PFSK-1 (cell line): ENCODE measurements around the gene STARD13.

Experiments used
- FOXP2 ChIP-seq: optimal IDR thresholded peaks from 2 replicates; pipeline ENCODE3; 2011; ENCODE audit warnings: borderline replicate concordance, control low read depth, inconsistent platforms; ENCODE audit not compliant: insufficient read depth; ENCODE audit errors: extremely low read length, extremely low read depth
- POLR2AphosphoS5 ChIP-seq: IDR thresholded peaks from 2 replicates; pipeline ENCODE4 v1.6.1; 2012; ENCODE audit warnings: low read depth, mild to moderate bottlenecking, control low read depth, low read length, moderate library complexity
- SIN3A ChIP-seq: IDR thresholded peaks from 2 replicates; pipeline ENCODE4 v1.6.1; 2012; ENCODE audit warnings: mild to moderate bottlenecking, low read length, moderate library complexity, borderline replicate concordance; ENCODE audit not compliant: insufficient read depth
- TAF1 ChIP-seq: IDR thresholded peaks from 2 replicates; pipeline ENCODE4 v1.6.1; 2012; ENCODE audit warnings: low read length, control low read depth, borderline replicate concordance; ENCODE audit not compliant: insufficient read depth
- TF ChIP-seq, protein P1 (sequence below), 2 experiments: IDR thresholded peaks; 2 replicates each; pipeline versions ENCODE4 v1.6.1 to v1.8.0; 2011 to 2012; ENCODE audit warnings: low read depth in 2 of 2, low read length in 2 of 2, control low read depth in 1 of 2, inconsistent platforms in 1 of 2, mild to moderate bottlenecking in 1 of 2, moderate library complexity in 1 of 2; ENCODE audit not compliant: insufficient read depth in 1 of 2

The STARD13 gene

DNA sequence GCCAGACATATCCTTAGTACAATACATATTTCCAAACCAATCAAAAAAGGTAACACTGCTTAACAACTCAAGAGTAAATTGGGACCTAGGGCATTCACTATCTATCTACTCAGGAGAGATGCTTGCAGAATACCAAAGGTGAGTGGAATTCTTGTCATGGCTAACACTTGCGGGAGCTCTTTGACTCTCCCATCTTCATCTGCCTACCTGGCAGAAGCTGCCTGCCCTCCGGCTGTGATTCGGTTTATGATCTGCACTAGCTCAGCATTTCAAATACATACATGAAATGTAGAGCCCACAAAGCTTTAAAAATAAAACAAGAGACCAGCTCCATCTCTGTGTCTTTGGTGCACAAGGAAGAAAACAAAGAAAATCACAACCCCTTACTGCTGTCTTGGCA, 127.3 kb downstream of the STARD13 start:
- TF ChIP-seq TAF1 (no peak), POLR2AphosphoS5 (no peak)
- TF ChIP-seq, protein P1, sequence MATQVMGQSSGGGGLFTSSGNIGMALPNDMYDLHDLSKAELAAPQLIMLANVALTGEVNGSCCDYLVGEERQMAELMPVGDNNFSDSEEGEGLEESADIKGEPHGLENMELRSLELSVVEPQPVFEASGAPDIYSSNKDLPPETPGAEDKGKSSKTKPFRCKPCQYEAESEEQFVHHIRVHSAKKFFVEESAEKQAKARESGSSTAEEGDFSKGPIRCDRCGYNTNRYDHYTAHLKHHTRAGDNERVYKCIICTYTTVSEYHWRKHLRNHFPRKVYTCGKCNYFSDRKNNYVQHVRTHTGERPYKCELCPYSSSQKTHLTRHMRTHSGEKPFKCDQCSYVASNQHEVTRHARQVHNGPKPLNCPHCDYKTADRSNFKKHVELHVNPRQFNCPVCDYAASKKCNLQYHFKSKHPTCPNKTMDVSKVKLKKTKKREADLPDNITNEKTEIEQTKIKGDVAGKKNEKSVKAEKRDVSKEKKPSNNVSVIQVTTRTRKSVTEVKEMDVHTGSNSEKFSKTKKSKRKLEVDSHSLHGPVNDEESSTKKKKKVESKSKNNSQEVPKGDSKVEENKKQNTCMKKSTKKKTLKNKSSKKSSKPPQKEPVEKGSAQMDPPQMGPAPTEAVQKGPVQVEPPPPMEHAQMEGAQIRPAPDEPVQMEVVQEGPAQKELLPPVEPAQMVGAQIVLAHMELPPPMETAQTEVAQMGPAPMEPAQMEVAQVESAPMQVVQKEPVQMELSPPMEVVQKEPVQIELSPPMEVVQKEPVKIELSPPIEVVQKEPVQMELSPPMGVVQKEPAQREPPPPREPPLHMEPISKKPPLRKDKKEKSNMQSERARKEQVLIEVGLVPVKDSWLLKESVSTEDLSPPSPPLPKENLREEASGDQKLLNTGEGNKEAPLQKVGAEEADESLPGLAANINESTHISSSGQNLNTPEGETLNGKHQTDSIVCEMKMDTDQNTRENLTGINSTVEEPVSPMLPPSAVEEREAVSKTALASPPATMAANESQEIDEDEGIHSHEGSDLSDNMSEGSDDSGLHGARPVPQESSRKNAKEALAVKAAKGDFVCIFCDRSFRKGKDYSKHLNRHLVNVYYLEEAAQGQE (IDR thresholded peaks at IDR 0.05; ENCODE audit: insufficient read depth in 1 of 2, low read depth in 2 of 2, low read length in 2 of 2): no peak

- no peak for TF ChIP-seq TAF1
- TF ChIP-seq, protein P1 (IDR thresholded peaks at IDR 0.05; ENCODE audit: insufficient read depth in 1 of 2, low read depth in 2 of 2, low read length in 2 of 2): no peak
Measured at GRCh38 chr13:33154911-33155310, 130.6 kb downstream of the STARD13 start.

DNA sequence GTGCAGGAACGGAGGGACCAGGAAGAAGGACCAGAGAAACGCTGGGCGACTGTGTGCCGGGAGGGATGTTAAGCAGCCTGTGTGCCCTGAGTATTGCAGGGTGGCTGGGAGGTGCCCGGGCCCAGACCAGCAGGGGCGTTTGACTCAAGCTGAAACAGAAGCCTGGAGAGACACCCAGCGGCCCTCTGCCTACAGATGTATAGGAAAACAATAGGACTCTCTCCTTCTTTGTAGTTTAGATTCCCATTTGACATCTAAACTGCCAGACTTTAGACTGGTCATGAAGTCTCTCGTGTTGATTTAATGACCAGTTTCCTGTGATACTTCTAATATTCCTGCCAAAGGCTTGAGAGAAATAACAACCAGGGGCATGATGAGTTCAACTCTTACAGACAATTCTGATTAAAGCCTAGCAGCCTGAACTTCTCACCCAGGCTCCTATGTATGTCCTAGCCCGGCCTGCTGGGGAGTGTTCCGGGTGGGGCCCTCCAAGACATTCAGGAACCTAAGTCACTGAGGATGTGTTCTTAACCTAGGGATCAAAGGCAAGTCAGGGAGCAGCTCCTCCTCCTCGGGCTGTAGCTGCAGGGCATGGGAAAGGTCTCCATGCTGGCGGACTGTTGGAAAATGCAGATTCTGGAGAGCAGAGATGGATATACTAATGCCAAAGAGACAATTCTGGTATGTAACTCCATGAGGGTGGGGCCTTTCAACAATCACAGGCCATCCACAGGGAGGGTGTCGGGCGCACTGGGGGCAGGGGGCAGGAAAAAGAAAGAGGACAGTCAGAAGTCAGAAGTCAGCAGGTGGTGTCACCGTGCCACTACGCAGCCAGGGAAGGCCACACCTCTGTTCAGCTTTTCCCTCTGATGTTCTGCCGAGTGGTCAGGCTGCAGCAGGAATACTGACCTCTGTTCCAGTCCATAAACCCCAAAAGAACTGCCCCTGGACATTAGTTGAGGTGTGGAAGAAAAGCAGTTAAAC, 131.8 kb downstream of the STARD13 start:
- no peak for TF ChIP-seq FOXP2
- TF ChIP-seq, protein P1 (IDR thresholded peaks at IDR 0.05; ENCODE audit: insufficient read depth in 1 of 2, low read depth in 2 of 2, low read length in 2 of 2): no peak

DNA sequence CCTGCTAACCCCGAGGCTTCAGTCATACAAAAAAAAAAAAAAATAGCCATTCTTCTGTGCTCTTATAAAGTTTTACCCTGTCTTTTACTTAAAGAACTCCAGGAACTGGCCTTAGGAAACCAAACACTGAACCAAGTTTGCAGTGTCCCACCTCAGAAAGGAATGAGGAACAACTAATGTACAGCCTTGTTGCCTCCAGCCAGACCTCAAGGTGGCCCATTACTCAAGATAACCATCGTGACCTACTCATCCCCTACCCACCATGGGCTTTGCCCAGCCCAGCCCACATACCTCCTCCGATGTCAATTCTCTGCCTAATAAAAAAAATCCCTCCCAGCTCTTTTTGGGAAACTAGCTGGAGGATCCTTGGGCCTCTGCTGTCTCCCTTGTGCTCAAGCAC, 133.2 kb downstream of the STARD13 start:
- TF ChIP-seq FOXP2 (no peak), SIN3A (no peak), POLR2AphosphoS5 (no peak), TAF1 (no peak)
- TF ChIP-seq, protein P1 (IDR thresholded peaks at IDR 0.05; ENCODE audit: insufficient read depth in 1 of 2, low read depth in 2 of 2, low read length in 2 of 2): no peak

DNA sequence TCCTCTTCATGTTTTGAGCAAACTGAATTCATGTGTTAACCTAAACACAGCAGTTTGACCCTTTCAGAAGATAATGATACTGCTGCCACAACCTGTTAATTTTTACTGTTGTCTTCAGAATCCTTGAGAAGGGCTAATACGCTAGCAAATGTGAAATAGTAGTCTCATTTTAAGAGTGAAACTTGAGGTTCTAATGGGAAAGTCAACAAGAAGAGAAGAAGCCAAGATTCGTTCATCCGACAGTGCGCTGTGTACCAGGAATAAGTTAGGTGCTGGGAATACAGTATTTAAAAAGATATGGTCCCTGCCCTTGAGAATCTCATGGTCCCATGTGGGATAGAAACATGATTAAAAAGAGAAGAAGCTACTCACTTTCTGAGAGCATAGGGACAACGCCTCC, 134.9 kb downstream of the STARD13 start:
- TF ChIP-seq, protein P1 (IDR thresholded peaks at IDR 0.05; ENCODE audit: insufficient read depth in 1 of 2, low read depth in 2 of 2, low read length in 2 of 2): no peak
- TF ChIP-seq POLR2AphosphoS5: no peak
- TF ChIP-seq FOXP2: no peak
- no peak for TF ChIP-seq TAF1
- TF ChIP-seq SIN3A: no peak
